GM21367 (cell line): Measurements from ENCODE around the gene ZNF608.

Source experiments
- ATAC-seq: cut with Tn5 transposase; IDR thresholded peaks from one replicate; pipeline ENCODE4 v1.9.1; 2021; ENCODE audit not compliant: unreplicated experiment

The ZNF608 gene

GRCh38 chr5:124738681-124739633 lies 7.5 kb downstream of the ZNF608 start:
- no peak for ATAC-seq

GRCh38 chr5:124737651-124738050 lies 8.8 kb downstream of the ZNF608 start:
- no peak for ATAC-seq

GRCh38 chr5:124736805-124737188 lies 9.6 kb downstream of the ZNF608 start:
- ATAC-seq = no peak

GRCh38 chr5:124736082-124736804 lies 10.2 kb downstream of the ZNF608 start:
- ATAC-seq = no peak

- no peak for ATAC-seq
Measured at GRCh38 chr5:124735169-124735858, 11.1 kb downstream of the ZNF608 start.

GRCh38 chr5:124734574-124735168 lies 11.8 kb downstream of the ZNF608 start:
- ATAC-seq = no peak

GRCh38 chr5:124733329-124733650 lies 13.1 kb downstream of the ZNF608 start:
- no peak for ATAC-seq

- no peak for ATAC-seq
Measured at GRCh38 chr5:124732428-124733328, 13.8 kb downstream of the ZNF608 start.

- ATAC-seq = no peak
Measured at GRCh38 chr5:124730381-124730780, 16.1 kb downstream of the ZNF608 start.

- ATAC-seq = peak; percentile 47
Measured at GRCh38 chr5:124729720-124730359, 16.6 kb downstream of the ZNF608 start.

- no peak for ATAC-seq
Measured at GRCh38 chr5:124728968-124729332, 17.5 kb downstream of the ZNF608 start.

- no peak for ATAC-seq
Measured at GRCh38 chr5:124728331-124728967, 18.0 kb downstream of the ZNF608 start.

GRCh38 chr5:124726631-124727362 lies 19.6 kb downstream of the ZNF608 start:
- no peak for ATAC-seq

GRCh38 chr5:124725622-124726258 lies 20.7 kb downstream of the ZNF608 start:
- ATAC-seq = no peak

GRCh38 chr5:124725040-124725434 lies 21.4 kb downstream of the ZNF608 start:
- peak; percentile 49 for ATAC-seq

GRCh38 chr5:124724357-124725039 lies 21.9 kb downstream of the ZNF608 start:
- peak; percentile 33 for ATAC-seq

- no peak for ATAC-seq
Measured at GRCh38 chr5:124721229-124721735, 25.2 kb downstream of the ZNF608 start.
